Activated CD4-positive, alpha-beta T cell treated with anti-CD3 and anti-CD28 coated beads for 48 hours (primary cell): ENCODE data around the gene NEBL.

Experiments
- DNase-seq: peaks from one replicate; pipeline ENCODE4 v3.0.0-alpha.2; 2020

Gene NEBL

GRCh38 chr10:20855398-20856038, 41.6 kb downstream of the NEBL start:
- DNase-seq: no peak

- DNase-seq: no peak
These were observed 43.8 kb downstream of the NEBL start for GRCh38 chr10:20853276-20853675.

GRCh38 chr10:20852303-20852702, 44.8 kb downstream of the NEBL start:
- no peak for DNase-seq

DNA sequence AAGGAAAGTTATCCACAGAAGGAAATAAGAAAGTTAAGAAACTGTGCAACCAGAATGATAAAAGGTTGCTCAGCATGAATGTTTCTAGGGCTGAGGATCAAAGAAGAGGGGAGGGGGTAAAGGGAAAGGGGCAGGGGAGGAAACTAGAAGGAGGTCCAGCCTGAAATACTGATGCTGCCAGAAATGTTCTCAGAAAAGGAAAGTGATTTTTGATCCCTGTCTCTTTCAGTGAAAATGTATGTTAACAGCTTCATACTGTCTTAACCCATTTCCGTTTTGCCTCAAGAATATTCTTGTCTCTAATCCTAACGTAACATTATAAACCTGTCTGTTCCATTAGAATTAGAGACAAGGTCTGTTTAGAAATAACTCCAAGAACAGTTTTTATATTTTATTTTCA, 49.6 kb downstream of the NEBL start:
- DNase-seq: no peak

DNA sequence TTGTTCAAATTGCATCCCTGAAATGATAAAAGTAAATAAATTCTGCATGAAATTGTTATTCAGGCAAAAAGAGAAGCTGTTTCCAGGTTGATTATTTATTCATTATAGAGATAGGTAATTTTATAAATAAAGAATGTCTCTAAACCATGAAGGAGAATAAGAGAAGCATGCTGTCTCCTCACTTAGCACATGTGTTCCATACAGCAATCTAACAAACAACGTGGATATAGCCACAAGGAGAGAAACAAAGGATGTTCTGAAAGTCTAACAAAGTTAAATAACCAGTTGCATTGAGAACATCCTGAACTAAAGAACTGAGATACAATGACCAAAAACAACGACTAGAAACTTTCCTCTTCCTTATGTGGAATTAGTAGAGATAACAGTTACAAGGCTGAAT, 50.8 kb downstream of the NEBL start:
- no peak for DNase-seq

- no peak for DNase-seq
These were observed 55.7 kb downstream of the NEBL start for GRCh38 chr10:20841419-20841818.

GRCh38 chr10:20839910-20840309, 57.2 kb downstream of the NEBL start:
- DNase-seq: no peak

DNA sequence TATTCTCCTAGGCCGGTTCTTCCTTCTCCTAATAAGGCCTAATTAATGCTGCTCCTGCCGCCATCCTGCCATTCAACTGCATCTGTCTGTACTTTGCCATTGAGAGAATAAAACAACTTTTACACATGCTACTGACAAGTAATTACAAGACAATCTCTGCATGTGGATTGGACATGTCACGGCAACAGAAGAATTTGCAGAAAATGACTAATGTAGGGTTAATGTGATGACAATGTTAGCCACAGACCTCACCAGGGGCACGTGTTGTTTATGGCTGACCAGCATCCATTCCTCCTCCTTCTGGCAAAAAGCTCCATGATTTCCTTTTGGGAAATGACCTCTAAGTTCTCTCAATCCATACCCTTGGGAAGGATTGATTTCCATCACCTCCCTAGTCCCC, 58.0 kb downstream of the NEBL start:
- DNase-seq: no peak

- DNase-seq: no peak
These were observed 60.7 kb downstream of the NEBL start for GRCh38 chr10:20836401-20836800.

DNA sequence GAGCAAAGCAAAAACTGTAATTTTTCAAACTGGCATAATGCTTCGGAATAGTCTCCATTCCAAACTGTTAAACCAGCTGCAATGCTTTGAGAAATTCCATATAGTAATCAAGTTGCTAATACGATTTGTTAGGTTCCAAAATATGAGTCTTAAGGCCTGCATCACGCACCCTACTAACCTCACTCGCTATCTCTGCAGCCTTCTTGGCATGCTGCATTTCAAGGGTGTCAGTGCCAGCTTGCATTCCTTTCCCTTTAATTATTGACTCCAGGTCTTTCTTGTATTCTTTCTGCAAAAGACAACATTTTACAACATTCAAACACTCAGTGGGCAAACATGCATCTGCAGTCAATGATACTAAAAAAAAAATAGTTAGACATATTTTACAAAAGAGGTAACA, 61.8 kb downstream of the NEBL start:
- no peak for DNase-seq

DNA sequence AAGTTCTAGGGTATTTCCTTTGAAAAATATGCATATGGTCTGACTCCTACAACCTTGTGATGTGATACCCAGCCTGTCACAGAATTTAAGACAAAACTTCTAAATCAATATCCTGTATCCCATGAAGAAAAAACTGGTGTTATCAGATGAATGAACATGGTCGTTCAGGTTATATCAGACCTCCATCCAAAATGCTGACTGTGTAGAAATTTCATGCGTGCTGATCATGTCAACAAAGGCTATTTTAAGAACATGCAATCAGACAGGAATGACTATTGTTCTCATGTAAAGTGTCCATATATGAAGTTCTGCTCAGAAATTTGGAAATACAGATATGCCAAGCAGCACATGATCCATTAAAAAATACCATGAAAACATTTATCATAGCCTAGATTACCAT, 62.3 kb downstream of the NEBL start:
- DNase-seq: no peak

DNA sequence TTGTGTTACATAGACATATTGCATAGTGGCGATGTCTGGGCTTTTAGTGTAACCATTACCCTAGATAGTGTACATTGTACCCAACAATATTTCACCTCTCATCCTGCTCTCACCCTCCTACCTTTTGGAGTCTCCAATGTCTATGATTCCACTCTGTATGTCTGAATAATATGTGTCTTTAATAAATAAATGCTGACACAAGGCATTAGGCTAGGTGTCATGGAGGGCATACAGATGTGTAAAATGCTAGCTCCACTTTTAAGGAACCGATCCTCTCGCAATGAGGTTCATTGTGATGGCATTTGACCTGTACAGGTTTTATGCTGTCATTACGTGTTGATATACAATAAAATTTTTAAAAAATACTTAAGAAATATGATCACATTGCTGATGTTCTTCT, 74.3 kb downstream of the NEBL start:
- DNase-seq: no peak

DNA sequence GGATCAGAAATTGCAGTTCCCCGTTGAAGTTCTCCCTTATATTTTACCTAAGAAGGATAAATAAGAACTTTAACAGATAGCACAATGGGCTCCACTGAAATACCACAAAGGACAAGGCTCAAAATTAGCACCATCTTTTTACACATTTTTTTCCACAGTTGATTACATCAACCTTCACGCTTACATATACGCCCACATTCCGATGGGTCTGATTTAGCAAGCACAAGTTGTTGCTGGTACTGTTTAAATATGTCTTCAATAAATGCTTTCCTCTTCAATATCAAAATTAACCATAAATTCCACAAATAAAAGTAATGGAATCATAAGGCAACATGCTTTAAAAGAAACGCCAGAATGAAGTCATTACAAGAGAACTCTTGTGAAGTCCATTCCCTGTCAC, 79.5 kb downstream of the NEBL start:
- no peak for DNase-seq

DNA sequence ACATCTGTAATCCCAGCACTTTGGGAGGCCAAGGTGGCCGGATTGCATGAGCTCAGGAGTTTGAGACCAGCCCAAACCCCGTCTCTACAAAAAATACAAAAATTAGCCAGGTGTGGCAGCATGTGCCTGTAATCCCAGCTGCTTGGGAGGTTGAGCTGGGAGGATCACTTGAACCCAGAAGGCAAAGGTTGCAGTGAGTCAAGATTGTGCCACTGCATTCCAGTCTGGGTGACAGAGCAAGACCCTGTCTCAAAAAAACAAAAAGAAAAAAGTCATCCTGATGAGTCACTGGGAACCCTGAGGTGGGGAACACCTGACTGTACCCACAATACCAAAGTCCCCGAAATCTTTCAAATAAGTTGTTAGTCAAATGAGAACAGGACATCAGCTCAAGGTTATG, 80.0 kb downstream of the NEBL start:
- DNase-seq: no peak

- no peak for DNase-seq
These were observed 83.0 kb downstream of the NEBL start for GRCh38 chr10:20814116-20814515.

DNA sequence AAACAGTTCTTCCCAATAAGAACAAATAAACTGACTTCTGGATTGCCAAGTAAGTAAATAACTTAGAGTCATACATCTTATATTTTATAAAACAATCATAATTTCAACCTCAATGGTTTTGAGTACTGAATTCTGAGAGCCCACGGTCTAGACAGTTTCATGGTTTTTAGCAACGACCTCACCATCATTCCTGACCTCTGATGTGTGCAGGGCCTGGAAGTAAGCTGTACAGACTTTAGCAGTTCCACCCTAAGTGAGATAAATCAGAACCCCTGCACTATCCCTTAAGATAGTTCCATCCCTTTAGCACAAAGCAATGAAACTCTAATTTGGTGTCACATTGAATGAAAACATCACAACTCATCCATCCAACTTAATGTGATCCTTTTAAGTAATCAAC, 86.0 kb downstream of the NEBL start:
- no peak for DNase-seq

- DNase-seq: no peak
These were observed 87.5 kb downstream of the NEBL start for GRCh38 chr10:20809631-20810030.

GRCh38 chr10:20806487-20806886, 90.6 kb downstream of the NEBL start:
- DNase-seq: no peak

- DNase-seq: no peak
These were observed 99.8 kb downstream of the NEBL start for GRCh38 chr10:20797290-20797689.

DNA sequence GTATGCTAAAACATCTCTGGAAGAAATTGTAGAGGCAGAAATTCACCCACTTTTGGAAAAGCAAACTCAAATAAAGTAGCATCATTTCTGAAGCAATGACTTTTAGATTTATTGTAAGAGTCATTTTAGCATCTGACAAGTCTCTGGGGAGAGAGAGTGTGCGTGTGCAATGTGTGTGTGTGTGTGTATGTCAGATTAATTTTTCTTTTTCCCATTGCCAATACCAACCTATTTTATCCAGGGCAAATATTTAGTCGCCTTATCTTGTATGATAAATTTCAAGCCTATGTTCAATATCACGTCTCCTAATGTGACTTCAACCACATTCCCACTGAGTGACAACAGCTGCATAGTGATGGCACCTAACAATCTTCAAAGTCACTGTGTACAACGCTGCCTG, 101.7 kb downstream of the NEBL start:
- no peak for DNase-seq

DNA sequence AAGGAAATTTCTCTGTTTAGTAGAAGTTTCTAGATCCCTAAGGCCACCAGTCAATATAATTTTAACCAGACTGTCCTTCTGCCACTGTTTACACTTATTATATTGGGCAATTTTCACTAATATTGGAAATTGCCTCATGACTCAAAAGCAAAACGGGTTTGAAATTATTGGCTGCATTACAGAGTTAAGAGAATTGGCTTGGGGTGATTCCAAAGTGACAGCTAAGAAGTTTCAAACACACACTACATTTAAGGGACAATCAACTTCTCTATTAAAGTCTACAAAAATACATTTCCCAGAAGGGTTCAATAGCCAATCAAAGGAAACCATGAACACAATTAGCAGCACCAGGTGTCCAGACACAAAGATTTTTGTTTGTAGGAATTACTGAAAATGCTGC, 111.9 kb downstream of the NEBL start:
- DNase-seq: no peak

DNA sequence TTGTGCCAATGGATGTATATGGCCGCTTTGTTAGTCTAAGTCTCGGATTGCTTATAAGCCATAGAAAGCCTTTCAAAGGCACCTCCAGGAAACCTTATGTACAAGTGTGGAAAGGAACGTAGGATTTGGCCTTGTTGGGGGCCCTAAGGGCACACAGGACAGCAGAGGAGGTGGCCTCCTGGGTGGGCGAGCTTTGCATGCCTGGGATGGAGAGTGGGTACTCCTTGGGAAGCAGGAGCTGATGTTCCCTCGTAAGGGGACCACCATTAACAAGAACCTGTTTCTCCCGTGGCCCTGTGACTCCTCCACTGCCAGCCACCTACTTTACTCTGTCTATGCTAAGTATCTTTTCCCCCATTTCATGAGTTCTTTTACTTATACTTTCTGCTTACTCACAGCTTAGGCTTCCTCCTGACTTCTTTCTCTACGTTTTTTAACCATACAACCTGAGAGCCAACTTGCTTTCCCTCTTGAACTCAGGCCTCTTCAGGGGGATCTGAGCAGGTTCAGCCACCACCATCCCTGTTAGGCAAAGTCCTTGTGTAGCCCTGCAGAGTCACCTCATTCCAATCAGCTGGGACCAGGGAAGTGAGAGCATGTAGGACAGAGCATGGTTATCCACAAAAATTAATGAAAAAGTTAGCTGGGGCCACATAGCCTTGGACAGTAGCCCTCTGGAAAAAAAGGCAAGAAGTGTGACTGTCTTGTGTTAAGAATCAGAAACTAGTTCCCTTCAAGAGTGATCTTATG, 118.9 kb downstream of the NEBL start:
- DNase-seq: no peak

- DNase-seq: no peak
These were observed 120.6 kb downstream of the NEBL start for GRCh38 chr10:20776384-20777118.

DNA sequence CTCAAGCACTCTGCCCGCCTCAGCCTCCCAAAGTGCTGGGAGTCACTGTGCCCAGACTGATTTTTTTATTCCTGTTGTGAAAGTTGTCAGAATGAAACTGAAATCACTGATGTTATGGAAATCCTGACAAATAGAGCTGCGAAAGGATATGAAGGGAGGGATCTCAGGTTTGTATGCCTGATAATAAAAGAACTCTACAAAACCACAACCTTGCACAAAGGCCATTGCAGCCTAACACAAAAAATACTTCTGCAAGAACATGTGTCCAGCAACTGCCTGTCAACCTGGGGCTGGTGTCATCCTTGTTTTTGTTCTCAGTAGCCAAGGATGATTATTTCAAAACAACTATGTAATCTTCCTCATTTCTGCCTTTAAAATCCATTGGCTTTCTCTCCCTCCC, 126.1 kb downstream of the NEBL start:
- no peak for DNase-seq
